Measurements from ENCODE around the gene EIF6. TPM values are rescaled to one million over a fixed set of nuclear protein-coding genes. Genes with fewer than 3 reads are reported as not detected.

The EIF6 gene
- total RNA-seq, 3 donors from 2014 or later (not counting 1 experiment from before 2014, with no cell fraction given) = 73.9 to 81.4 (median 79.0) TPM

DNA sequence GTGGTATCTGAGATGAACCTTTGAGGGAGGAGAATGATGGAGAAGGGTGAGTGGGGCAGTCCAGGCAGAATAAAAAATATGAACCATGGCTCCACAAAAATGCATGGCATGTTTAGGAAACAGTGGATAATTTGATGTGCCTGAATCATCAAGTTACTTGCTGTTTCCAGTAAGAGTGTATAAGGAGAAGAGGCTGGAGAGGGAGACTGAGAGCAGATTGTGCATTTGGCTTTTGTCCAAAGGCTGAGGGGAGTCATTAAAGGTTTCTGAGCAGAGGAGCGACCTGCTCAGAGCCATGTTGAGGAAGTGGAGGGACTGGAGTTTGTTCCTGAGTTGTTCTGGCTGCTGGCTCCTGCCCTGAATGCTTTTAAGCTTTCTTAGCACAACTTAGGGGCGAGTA lies 52.0 kb downstream of the EIF6 start:
- Mint-ChIP-seq H3K9me3 (no peaks in the 10 kb centered on the region), H3K27ac (no peak overlapping the region), H3K4me3 (no peak overlapping the region), H3K27me3 (ENCODE audit: low read depth in 2 of 2) (peaks cover 0 to 11% of the 10 kb centered on the region in 2 donors), H3K4me1 (no peaks in the 10 kb centered on the region), H3K36me3 (peaks cover 9% of the 10 kb centered on the region)
- Histone ChIP-seq H3K27ac (ENCODE audit: low read length) (no peak overlapping the region), H3K27me3 (ENCODE audit: control insufficient read depth, insufficient read depth, low read length) (peaks cover 1% of the 10 kb centered on the region), H3K9me3 (ENCODE audit: control insufficient read depth, insufficient read depth, low read length) (no peaks in the 10 kb centered on the region), H3K36me3 (ENCODE audit: control insufficient read depth, insufficient read depth, low read length) (peaks cover 4% of the 10 kb centered on the region), H3K4me1 (ENCODE audit: control insufficient read depth, insufficient read depth, low read length) (no peaks in the 10 kb centered on the region), H3K4me3 (ENCODE audit: low read length) (no peak overlapping the region)
- DNase-seq (no peak), ATAC-seq (no peak)
- intact Hi-C loops (cut with micrococcal nuclease) = no loop called here
- WGBS (ENCODE audit: insufficient coverage) = 90% methylated on average over 2 of the region's 2 CpGs
- TF ChIP-seq, protein P1, sequence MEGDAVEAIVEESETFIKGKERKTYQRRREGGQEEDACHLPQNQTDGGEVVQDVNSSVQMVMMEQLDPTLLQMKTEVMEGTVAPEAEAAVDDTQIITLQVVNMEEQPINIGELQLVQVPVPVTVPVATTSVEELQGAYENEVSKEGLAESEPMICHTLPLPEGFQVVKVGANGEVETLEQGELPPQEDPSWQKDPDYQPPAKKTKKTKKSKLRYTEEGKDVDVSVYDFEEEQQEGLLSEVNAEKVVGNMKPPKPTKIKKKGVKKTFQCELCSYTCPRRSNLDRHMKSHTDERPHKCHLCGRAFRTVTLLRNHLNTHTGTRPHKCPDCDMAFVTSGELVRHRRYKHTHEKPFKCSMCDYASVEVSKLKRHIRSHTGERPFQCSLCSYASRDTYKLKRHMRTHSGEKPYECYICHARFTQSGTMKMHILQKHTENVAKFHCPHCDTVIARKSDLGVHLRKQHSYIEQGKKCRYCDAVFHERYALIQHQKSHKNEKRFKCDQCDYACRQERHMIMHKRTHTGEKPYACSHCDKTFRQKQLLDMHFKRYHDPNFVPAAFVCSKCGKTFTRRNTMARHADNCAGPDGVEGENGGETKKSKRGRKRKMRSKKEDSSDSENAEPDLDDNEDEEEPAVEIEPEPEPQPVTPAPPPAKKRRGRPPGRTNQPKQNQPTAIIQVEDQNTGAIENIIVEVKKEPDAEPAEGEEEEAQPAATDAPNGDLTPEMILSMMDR (IDR thresholded peaks at IDR 0.05) = no peak

Other genes starting within 250 kb of the EIF6 start
- 10 to 100 TPM; 72.3 to 79.0 (median 74.4) TPM for gene TRPC4AP, start 192.0 kb downstream of the EIF6 start, total RNA-seq
- gene EDEM2, start 137.4 kb downstream of the EIF6 start, total RNA-seq = 10 to 100 TPM; 20.0 to 27.4 (median 25.3) TPM
- gene PROCR, start 112.7 kb downstream of the EIF6 start, total RNA-seq = 1 to 10 TPM; 6.4 to 9.3 (median 6.4) TPM
- under 1 TPM; 0.14 to 0.18 (median 0.16) TPM for gene MMP24, start 58.1 kb downstream of the EIF6 start, total RNA-seq
- 10 to 100 TPM; 76.5 to 92.7 (median 86.6) TPM for gene MMP24OS, start 6.7 kb downstream of the EIF6 start, total RNA-seq
- not detected for gene FAM83C, start 7.7 kb upstream of the EIF6 start, total RNA-seq
- 10 to 100 TPM; 22.2 to 39.7 (median 27.7) TPM for gene UQCC1, start 127.2 kb upstream of the EIF6 start, total RNA-seq
- gene GDF5, start 153.5 kb upstream of the EIF6 start, total RNA-seq = not detected
- 10 to 100 TPM; 61.5 to 91.8 (median 80.8) TPM for gene CEP250, start 170.8 kb upstream of the EIF6 start, total RNA-seq
- gene C20orf173, start 244.9 kb upstream of the EIF6 start, total RNA-seq = not detected